Measurements from ENCODE around the gene TFDP1.

The TFDP1 gene, protein sequence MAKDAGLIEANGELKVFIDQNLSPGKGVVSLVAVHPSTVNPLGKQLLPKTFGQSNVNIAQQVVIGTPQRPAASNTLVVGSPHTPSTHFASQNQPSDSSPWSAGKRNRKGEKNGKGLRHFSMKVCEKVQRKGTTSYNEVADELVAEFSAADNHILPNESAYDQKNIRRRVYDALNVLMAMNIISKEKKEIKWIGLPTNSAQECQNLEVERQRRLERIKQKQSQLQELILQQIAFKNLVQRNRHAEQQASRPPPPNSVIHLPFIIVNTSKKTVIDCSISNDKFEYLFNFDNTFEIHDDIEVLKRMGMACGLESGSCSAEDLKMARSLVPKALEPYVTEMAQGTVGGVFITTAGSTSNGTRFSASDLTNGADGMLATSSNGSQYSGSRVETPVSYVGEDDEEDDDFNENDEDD

GRCh38 chr13:113584205-113584869, at the start of gene TFDP1:
Gene TFDP1 (plus strand): TSS chr13:113584753. CDS start chr13:113585838, 1,085 bp downstream.
- DNase-seq, result peak; percentile 24

DNA sequence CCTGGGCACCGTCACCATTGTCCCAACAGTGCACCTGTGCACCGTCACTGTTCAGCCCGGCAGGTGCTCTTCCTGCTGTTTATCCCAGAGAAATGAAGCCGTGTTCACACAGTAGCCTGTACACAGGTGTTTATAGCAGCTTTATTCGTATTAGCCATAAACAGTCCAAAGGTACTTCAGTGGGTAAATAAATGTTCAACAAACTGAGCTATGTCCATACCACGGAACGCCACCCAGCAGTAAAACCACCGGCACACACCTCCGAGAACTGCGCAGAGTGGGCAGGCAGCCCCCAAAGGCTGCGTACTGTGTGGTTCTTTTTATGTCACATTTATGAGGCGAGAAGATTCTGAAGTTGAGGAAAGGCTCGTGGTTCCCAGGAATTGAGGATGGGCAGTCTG, 49.2 kb upstream of the TFDP1 start:
- no peak for DNase-seq

GRCh38 chr13:113536461-113537110, 48.0 kb upstream of the TFDP1 start:
- DNase-seq, result no peak

DNA sequence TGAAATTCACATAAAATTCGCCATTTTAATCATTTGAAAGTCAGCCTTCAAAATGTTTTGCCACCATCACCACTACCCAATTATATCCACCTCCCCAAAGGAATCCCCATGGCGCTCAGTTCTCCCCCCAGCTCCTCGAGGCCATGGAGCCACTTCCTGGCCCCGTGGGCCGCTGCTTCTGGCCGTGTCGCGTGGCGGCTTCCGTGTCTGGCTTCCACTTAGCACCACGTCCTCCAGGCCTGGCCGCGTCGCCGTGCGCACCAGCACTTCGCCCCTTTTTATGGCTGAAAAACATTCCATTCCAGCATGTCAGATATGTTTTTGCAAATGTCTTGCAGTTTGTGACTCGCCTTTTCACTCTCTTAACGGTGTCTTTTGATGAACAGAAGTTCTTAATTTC, 47.3 kb upstream of the TFDP1 start:
- DNase-seq, result no peak

GRCh38 chr13:113537909-113538688, 46.5 kb upstream of the TFDP1 start:
- DNase-seq, result no peak

DNA sequence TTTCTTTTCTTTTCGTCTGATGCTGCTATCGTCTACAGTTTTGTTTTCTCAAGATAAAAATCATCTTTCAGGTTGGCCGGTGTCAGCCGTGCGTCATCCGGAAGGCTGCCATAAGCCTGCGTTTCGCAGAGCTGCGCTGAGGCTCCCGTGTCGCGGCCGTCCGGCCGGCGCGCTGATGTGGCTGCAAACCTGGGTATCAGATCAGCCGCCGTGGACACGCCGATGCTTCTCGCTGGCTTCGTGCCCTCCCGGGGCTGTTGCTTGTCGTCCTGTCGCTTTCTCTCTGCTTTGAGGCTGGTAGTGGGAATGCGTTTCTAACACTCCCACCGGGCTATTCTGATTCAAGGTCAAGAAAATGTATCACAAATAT, 45.9 kb upstream of the TFDP1 start:
- no peak for DNase-seq

DNA sequence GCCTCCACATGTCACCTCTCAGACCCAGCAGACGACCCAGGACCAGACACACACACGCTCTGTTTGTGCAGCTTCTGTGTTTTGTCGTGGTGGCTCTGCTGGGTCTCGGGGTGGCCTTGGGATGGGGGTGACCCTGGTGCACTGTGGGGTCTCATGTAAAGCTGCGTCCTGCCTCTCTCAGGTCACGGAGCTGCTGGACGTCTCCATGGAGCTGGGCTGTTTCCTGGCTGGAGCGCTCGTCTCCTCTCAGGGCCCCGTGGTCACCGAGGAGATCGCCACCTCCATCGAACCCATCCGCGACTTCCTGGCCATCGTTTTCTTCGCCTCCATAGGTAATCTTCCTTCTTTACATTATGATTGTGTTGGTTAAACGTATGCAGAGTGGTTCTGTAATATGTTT, 45.4 kb upstream of the TFDP1 start:
- DNase-seq, result no peak

DNA sequence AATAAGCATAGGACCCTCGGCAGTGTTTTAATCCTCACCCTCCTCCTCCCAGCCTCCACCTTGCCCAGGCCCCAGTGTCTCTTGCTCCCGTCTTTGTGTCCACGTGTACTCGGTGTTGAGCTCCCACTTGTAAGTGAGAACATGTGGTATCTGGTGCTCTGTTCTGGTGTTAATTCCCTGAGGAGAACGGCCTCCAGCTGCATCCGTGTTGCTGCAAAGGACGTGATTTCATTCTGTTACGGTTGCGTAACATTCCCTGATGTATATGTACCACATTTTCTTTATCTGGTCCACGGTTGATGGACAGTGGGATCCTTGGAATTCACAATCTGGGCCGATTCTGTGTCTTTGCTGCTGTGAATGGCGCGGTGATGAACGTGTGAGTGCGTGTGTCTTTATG, 44.7 kb upstream of the TFDP1 start:
- no peak for DNase-seq

- DNase-seq, result no peak
Measured at GRCh38 chr13:113540523-113540922, 44.0 kb upstream of the TFDP1 start.

- no peak for DNase-seq
Measured at GRCh38 chr13:113542751-113543424, 41.7 kb upstream of the TFDP1 start.

- no peak for DNase-seq
Measured at GRCh38 chr13:113544071-113544891, 40.3 kb upstream of the TFDP1 start.

DNA sequence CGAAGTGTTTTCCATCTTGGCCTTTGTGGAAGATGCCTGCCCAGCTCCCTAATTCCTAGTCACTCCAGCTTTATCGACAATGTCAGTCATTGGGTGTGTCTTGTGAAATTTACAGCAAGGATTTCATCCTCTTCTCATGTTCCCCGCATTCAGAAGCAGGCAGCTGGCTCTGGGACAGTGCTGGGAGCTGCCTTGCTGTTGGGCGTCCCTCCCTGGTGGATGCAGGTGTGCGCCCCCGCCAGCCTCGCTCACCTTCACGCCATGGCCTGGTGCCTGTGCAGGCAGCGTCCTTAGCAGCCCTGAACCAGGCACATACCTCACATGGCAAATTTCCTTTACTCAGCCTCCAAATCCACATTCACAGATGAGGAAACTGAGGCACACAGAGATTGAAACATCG, 39.7 kb upstream of the TFDP1 start:
- DNase-seq, result no peak

GRCh38 chr13:113545455-113545930, 39.1 kb upstream of the TFDP1 start:
- no peak for DNase-seq

DNA sequence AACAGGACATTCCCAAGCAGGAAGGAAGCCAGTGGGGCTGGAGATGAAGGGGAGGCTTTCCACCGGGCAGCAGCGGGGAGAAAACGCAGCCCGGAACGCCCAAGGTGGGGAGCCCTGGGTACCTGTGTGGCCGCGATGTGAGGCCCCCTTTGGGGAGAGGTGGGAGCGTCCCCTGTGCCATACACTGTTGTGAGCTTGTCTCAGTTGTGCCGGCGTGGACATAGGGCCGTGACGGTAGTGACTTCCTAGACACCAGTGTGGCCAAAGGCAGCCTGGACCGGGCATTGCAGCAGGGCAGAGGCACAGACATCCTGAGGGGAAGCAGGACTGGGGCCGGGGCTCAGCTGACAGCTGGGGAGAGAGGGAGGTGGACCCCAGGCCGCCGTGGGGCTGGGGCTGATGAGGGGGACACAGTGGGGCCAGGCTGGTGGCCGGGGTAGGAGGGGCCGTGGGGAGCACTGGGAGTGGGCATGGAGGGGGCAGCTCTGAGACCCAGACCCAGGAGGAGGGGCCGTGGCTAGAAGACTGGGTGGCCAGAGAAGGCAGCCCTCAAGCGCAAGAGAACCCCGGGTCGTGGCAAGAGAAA, 38.5 kb upstream of the TFDP1 start:
- no peak for DNase-seq

- no peak for DNase-seq
Measured at GRCh38 chr13:113546571-113547237, 37.8 kb upstream of the TFDP1 start.

- no peak for DNase-seq
Measured at GRCh38 chr13:113547238-113547971, 37.1 kb upstream of the TFDP1 start.

GRCh38 chr13:113548171-113548641, 36.3 kb upstream of the TFDP1 start:
- no peak for DNase-seq

DNA sequence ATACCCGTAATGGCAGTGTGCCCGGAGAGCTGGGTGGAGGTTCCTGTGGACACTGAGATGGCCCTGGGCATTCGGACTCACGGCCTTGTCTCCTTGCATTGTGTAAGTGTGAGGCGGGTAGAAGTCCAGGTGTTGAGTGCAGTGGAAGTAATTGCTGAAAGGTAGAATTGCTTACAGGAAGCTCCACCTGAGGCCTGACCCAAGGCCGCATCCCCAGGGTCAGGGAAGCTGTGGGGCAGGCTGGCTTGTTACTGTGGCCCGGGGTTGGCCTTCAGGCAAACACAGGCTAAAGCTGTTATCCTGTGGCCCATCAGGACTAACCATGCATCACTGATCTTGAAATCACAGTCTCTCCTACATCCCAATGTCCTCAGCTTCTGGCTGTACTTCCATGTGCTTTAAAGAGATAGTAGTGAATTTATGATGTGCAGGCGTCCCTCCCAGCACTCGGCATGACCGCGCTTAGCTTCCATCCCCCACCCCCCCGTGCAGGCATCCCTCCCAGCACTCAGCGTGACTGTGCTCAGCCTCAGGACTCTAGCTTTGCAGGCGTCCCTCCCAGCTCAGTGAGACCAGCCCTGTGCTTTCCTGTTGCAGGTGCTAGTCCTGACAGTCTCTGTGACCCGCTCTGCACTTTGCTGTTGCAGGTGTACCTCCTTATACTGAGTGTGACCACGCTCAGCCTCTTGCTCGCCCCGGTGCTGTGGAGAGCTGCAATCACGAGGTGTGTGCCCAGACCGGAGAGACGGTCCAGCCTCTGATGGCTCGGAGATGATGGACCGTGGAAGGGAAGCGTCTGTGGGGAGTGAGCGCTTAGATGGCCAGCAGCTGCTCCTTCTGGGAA, 35.6 kb upstream of the TFDP1 start:
- no peak for DNase-seq

DNA sequence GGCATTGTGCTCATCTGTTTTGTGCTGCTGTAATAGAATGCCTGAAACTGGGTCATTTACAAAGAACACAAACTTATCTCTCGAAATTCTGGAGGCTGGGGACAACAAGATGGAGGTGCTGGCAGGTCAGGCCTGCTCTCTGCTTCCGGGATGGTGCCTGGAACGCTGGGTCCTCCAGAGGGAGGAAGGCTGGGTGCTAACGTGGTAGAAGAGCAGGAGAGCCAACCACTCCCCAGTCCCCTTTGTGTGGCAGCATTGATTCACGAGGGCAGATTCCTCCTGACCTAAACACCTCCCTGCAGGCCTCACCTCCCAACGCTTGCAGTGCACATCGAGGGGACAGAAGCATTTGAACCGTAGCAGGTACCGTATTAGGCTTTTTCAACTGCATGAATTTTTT, 34.1 kb upstream of the TFDP1 start:
- no peak for DNase-seq
